Ramos (cell line): ENCODE measurements around the gene ZC3H12C.

Source experiments
- in situ Hi-C: fragments of 300-500 bp; cut with MboI; formaldehyde crosslinking; loops from one replicate; pipeline ENCODE4 v1.14.3; 2022; ENCODE audit warnings: low sequenced_read_pairs; ENCODE audit not compliant: unreplicated experiment

Gene ZC3H12C

DNA sequence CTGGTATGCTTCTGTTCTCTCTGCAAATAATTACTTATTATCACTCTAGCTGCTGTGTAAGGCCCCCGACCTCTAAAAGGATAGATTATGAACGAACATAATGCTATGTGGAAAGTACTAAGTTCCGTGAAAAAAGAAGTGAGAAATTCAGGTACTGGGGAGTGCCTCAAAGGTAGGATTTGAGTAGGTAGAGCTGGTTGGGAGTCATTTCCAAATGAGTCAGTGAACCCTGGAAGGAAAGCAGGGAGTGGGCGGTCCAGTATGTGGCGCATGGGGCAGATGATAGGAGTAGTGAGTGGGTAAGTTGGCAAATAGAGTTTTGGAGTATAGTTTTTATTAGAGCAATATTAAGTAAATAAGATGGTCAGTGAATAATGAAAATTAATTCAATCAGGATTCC is 2.4 kb downstream of the ZC3H12C start:
- in situ Hi-C loops, result no loop called here

DNA sequence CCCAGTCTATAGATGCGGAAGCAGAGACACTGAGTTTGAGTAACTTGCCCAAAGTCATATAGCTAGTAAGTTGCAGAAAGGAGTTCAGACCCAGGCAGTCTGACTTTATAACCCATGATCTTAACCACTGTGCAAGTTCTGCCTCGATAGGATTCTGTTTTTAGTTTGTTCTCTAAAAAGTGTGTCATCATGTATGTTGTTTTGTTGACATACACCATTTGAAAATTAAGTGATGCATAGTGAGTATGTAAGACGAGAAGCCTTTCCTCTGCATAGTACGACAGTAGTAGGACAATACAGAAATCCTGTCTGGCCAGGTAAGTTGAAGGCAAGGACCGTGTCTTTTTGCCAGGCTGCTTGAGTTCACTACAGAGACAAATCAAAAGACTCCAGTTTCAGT is 3.3 kb downstream of the ZC3H12C start:
- in situ Hi-C loops, result no loop called here

DNA sequence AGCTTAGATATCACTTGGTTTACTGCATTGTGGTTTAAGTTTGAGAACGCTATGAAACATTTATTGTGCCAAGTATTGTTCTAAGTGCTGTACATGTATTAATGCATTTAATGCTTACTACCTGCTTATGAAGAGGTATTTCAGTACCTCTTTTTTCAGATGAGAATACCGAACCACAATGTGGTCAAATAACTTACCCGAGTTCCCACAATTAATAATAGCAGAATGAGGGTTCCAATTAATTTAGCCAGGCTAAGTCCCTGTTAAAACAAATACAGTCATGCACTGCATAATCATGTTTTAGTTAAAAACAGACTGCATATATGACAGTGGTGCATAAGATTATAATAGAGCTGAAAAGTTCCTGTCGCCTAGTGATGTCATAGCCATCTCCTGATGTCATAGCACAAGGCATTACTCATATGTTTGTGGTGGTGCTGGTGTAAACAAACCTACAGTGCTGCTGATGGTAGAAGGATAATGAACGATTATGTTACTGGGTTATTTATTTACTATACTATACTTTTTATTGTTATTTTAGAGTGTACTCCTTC is 4.3 kb downstream of the ZC3H12C start:
- in situ Hi-C loops, result no loop called here

DNA sequence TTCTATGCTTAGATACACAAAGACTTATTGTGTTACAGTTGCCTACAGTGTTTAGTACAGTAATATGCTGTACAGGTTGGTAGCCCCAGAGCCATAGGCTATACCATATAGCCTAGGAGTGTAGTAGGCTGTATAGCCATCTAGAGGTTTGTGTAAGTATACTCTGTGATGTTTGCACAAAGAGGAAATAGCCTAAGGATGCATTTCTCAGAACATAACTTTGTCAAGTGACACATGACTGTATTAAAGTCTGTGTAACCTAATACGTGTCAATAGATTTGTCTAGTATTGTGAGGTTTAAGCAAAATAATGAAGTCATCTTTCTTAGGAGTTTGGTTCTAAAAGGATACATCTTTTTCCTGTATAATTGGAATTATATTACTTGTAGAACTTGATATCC is 5.5 kb downstream of the ZC3H12C start:
- in situ Hi-C loops, result no loop called here

DNA sequence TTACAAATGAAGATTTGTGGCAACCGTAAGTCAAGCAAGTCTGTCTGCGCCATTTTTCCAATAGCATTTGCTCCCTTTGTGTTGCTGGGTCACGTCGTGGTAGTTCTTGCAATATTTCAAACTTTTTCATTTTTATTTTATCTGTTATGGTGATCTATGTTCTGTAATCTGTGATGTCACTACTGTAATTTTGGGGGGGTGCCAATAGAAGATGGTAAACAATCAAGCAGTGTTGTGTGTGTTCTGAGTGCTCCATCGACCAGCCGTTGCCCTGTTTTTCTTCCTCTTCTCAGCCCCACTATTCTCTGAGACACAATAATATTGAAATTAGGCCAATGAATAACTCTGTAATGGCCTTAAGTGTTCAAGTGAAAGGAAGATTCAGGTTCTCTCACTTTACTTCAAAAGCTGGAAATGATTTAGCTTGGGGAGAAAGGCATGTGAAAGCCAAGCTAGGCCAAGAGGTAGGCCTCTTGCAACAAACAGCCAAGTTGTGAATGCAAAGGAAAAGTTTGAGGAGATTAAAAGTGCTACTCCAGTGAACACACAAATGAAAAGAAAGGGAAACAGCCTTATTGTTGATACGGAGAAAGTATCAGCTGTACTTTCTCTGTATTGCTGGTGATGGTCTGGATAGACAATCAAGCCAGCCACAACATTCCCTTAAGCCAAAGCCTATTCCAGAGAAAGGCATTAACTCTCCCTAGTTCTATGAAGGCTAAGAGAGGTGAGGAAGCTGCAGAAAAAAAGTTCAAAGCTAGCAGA is 7.5 kb downstream of the ZC3H12C start:
- in situ Hi-C loops, result no loop called here

DNA sequence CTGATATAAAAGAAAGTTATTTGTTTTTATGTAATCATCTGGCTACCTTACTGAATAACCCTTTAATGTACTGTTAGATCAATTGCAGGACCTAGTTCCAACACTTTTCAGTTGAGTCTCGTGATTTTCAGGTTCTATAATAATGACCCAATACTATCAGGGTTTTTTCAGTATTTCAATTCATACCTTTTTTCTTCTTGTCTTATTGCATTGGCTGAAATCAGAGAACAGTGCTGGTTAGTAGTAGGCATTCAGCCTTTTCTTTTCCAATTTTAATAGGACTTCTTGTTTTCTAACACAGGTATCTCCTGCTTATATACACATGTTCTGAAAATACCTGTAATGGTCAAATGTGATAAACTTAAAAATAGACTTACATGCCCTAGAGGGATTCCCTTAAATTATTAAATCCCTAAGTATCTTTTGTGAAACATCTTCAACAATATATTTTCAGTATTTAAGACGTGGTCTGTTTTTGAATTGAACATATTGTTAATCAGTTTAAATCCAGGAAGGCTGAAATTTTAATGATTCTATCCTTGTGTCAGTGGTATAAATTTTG is 13.6 kb downstream of the ZC3H12C start:
- in situ Hi-C loops, result no loop called here

DNA sequence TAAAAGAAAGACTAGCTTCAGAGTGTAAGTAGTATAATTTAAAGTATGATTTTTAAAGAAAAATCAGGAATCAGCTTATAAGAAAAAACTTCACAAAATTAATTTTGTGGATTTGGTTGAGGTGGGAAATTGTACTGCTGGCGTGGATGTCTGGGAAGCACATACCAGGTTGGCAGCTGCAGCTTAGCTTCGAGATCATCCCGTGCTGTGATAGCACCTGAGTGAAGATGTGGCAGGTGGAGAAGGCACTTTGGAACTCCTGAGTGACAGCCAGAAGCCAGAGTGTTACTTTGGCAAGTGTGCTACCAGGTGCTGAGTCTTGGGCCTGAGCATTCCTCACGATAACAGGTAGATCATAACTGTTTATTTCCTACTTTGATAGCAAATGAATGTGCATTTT is 17.7 kb downstream of the ZC3H12C start:
- in situ Hi-C loops, result no loop called here

DNA sequence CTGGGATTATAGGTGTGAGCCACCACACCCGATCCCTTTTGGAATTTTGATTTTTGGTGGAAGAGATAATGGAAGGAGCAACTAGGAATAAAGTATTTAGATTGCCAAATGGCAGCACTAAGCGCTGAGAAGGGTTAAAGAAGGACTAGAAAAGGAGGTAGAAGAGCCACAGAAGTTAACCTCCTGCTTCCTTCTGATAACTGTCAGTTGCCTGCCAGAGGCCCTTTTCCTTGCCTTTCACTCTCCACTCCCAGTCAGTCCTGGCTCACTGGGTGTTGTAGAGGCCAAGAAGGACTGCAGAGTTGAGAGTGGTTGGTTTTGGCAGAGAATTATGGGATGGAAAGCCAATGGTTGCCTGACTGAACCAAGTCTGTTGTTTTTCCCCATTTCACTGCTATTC is 19.3 kb downstream of the ZC3H12C start:
- in situ Hi-C loops, result no loop called here

DNA sequence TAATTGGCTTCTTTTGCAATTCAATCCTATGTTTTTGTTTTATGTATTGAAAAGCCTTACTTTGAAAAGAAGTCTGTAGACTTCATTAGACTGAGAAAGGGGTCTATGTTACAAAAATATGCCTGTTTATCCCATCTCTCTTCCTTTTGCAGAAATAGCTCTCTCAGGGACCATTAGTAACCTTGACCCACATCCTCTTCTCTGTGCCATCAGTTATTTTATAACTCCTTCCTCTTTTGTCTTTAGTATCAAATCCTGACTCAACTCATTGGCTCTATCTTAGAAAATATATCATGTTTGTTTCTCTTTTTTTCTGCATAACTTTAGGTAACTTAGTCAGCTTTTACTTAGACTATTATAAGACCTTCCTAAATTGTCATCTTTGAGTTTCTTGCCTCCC is 20.3 kb downstream of the ZC3H12C start:
- in situ Hi-C loops, result no loop called here

DNA sequence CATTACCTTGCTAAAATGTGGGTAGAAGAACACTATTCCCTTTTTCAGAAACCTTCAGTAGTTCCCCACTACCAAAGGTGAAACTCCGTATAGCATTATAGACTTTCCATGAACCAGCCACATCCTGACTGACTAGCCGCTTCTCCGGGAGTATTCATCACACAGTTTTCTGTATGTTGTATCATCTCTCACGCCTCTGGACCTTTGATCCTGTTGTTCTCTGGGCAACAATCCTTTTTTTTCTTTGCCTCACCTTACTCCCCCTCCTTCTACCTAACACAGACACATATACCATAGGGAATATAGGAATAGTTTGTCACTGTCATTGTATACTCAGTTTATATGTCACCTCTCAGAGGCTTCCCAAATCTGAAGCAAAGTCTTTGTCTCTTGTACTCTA is 20.8 kb downstream of the ZC3H12C start:
- in situ Hi-C loops, result no loop called here

DNA sequence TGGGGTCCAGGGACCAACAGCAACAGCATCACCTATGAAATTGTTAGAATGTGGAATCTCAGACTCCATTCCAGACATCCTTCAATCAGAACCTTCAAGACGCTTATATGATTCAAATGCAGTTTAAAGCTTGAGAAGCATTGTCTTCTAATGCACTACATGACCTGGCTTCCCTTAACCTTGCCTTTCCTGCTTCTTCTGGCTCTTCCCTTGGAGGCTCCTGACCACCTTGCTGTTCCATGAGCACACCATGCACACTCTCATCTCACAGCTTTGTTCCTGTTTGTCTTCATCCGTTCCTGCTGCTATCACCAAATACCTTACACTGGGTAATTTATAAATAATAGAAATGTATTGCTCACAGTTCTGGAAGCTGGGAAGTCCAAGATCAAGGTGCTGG is 26.1 kb downstream of the ZC3H12C start:
- in situ Hi-C loops, result no loop called here

DNA sequence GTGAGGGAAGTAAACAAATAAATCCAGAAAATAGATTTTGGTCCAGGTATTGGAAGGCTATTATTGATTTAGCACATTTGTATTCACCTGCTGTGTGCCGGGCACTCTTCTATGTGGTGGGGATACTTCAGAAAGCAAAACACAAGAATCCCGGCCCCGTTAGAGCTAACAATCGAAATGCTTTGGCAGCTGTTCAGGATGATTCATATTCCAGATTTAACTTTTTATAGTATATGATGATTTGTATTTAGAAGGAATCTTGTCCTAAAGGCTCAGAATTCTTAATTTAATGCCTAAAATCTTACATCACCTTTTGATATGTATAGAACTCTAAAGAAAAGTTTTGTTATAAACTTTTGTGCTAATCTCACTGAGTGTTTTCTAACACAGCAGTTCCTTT is 28.0 kb downstream of the ZC3H12C start:
- in situ Hi-C loops, result no loop called here

DNA sequence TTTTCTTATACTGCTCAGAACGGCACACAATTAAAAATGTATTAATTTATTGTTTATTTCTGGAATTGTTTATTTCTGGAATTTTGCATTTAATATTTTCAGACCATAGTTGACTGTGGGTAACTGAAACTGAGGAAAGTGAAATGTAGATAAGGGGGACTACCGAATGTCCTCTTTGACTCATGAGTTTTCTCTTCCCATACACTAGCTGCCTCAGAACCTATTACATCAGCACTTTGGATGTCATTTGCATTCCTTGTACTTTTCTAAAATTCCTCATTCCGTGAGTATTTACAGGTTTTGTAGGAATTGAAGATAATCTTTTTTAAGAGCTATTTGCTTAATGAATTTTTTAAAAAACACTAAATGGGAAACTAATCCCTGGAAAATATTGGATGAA is 29.8 kb downstream of the ZC3H12C start:
- in situ Hi-C loops, result no loop called here

DNA sequence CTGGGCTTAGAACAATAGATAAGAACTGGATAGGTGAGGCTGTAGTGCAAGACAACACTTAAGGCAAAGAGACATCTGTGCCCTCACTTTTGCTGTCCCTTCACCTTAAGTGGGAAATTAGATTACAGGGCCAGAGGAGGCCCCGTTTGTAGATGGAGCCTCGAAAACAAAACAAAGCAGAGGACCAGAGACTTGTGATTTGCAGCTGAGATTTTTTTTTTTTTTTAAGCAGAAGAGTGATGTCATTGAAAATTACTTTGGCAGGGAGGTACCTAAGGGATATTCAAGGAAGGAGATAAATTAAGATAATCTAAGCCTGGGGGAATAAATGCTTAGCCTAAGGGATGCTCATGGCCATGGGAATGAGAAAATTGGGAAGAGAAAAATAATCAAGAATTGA is 31.4 kb downstream of the ZC3H12C start:
- in situ Hi-C loops, result no loop called here

DNA sequence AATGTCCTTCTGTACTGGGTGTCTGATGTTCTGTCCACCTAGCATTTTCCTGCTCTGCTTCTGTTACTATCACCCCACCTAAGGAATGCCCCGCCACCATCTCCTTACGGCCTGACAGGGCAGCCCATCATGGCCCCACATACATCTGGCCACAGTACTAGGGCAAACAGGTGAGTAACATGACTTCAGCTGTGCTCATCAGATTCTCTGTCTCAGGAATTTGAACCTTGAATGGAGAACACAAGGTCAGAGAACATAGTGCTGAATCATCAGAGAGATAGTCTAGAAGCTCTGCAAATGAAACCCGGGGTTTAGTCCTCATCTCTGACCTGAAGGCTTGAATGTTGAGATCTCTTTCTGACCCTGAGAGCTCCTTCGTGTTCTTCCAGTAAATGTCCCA is 32.4 kb downstream of the ZC3H12C start:
- in situ Hi-C loops, result no loop called here

DNA sequence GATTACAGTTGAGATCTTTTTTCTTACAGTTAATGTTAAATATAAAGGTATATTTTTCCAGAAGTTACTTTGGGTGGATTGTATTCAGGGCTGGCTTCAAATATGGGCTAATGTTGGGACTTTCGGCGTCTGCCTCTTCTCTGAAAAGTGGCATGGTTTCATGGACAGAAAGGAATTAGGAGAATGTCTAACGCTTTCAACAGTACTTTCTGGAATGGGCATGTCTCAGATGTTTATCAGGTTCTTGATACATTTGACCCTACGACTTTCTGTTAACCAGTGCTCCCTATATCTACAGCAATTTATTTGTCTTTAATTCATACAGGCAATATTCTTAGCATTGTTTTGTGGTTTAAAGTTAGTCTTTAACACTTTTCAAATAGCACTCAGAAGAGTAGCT is 33.7 kb downstream of the ZC3H12C start:
- in situ Hi-C loops, result no loop called here

DNA sequence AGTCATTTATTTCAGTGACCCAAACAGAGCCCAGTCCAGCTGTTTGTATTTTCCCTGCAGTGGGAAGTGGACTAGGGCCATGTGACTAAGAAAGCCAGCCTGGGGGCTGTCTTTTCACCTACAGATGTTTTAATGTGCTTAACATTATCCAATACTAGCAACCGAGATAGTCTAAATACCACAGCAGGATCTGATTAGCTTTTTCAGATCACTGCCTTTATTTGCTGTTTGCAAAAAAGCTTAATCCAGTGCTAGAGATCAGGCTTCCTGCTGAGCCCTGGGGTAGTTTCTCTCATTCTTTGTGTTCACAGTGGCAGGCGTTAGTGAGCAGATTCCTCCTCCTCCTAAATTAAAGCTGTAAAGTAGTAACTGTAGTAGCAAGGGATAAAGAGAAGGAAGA is 35.0 kb downstream of the ZC3H12C start:
- in situ Hi-C loops, result no loop called here

DNA sequence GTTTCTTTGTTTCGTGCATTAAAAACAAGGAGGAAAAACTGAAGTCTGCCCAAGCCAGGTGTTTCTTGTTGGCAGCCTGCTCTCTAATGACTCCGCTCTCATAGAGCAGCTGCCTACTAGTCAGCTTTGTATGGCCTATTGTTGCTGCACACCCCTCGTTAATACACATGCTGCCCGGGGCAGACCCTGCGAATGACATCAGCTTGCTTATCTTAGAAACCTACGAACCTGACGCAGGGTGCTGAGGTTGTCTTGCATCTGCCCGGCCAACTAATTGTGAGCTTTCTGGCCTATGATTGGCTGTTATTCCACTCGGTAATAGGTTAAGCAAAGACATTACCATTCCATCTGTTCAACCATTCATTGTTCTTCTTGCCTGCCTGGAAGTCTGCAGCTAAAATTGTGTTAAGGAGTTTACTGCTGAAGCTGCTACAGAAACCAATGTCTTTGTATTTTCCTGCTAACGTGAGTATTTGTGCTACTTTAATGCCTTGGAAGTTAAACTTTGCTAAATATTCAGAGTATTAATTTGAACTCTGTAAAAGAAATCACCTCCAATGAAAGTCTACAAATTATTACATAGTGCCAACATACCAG is 37.5 kb downstream of the ZC3H12C start:
- in situ Hi-C loops, result no loop called here

DNA sequence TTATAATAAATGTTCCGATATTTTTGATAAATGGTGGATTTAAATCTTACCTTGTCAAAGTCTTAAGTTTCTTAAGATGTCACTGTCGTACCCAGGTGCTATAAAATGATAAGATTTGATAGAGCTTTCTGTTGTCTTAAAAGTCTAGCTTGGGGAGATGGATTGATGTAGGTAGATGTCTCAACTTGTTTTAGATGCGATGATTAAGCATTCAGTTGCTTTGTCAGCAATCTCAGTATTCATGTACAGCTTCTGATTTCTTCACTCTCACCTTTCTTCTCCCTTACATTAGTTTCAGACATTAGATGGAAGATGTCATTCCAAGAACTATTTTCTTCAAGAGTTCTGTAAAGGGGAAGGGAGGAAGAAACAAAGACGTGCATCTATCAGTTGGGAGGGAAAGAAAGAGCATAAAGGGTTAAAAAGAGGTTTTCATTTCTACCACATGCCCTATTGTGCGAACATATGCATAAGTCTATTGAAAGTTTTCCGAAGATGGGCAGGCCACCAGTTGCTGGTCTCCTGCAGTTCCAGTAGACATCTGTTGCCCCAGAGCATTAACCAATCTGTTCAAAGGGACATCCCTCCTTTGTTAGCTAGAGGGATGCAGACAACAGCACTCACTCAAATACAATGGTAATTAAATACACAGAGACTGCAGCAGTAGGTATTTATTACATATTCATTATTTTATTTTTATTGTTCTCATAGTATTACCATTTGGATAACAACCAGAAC is 38.4 kb downstream of the ZC3H12C start:
- in situ Hi-C loops, result no loop called here

DNA sequence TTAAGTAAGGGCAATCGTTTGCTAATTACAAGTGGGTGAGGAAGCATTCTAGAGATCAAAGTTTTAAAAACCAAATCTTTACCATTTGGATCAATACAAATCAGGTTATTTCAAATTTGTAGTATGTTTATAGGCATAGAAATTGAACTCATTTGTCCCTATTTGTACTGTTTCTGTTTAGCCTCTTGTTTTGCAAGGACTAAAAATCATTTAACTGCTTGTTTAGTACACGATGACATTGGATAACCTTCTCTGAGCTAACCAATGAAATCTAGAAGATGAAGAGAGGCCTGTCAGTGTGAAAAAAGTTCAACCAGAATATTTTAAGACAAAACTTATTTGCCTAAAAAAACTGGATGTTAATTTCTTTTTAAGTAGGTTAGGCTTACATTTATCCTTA is 40.0 kb downstream of the ZC3H12C start:
- in situ Hi-C loops, result no loop called here

DNA sequence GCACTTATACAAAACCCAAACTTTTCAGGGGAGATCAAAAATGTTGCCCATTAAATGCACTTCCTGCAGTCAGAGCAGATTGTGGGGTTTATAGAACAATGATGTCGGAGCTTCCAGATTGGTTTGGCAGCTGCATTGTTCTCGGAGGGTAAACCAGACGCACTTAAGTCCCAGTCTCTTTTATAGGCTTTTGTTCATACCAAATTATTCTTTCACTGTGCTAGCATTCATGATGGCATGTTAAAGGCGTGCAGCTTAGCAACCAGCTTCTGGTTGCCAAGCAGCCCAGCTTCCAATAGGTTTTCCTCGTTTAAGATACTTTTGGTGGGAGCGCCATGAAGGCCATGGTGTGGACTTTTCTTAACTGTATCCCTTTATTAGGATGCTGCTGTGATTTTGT is 40.9 kb downstream of the ZC3H12C start:
- in situ Hi-C loops, result no loop called here
